Bronchial epithelial cell (primary cell): ENCODE measurements around the gene IRX4. TPM values are rescaled to one million over a fixed set of nuclear protein-coding genes. Genes with fewer than 3 reads are reported as not detected.

Source experiments
- DNase-seq: peaks from one replicate; pipeline ENCODE4 v3.0.0-alpha.2; 2010; ENCODE audit warnings: low read depth
- FAIRE-seq: peaks from 2 replicates; lab custom pipeline; 2011; peaks lifted over from hg19 to GRCh38; lab: Jason Lieb, UNC
- H3K27me3 ChIP-seq: 2 replicates; pipeline ENCODE4 v1.5.1; 2011; ENCODE audit warnings: low read length; ENCODE audit not compliant: control insufficient read depth, insufficient read depth
- H3K36me3 ChIP-seq: 2 replicates; pipeline ENCODE4 v1.5.1; 2011; ENCODE audit warnings: low read length; ENCODE audit not compliant: control insufficient read depth, insufficient read depth
- H3K4me3 ChIP-seq: 2 replicates; pipeline ENCODE4 v1.5.1; 2011; ENCODE audit warnings: mild to moderate bottlenecking, low read depth, low read length, control low read depth
- CTCF ChIP-seq: IDR thresholded peaks from 2 replicates; pipeline ENCODE4 v1.5.1; 2011; ENCODE audit warnings: mild to moderate bottlenecking, moderate library complexity, low read length, control low read depth, inconsistent platforms; ENCODE audit not compliant: insufficient read depth, severe bottlenecking
- total RNA-seq: library from RNA; depleted of rRNA; stranded (reverse); fragments of >200 nt; gene quantifications from 2 replicates; pipeline ENCODE4 v1.2.1, GENCODE V29; 2014

IRX4 gene
- total RNA-seq, 1 donor from 2014 or later: 1.1 TPM

- peak; percentile 88 for FAIRE-seq
- peaks cover 8% of the 10 kb centered on the region for H3K27me3 ChIP-seq
Observed at GRCh38 chr5:1892685-1893445, 10.1 kb upstream of the IRX4 start.

GRCh38 chr5:1892211-1892610 lies 9.5 kb upstream of the IRX4 start:
- no peak for TF ChIP-seq CTCF
- H3K4me3 ChIP-seq: no peak overlapping the region
- H3K27me3 ChIP-seq: peaks cover 11% of the 10 kb centered on the region
- no peaks in the 10 kb centered on the region for H3K36me3 ChIP-seq
- DNase-seq (no peak), FAIRE-seq (no peak)

More at GRCh38 chr5:1892685-1893445, 10.1 kb upstream of the IRX4 start:
- no peak for DNase-seq
- Histone ChIP-seq H3K36me3 (no peaks in the 10 kb centered on the region), H3K4me3 (no peak overlapping the region)
- no peak for TF ChIP-seq CTCF

- H3K27me3 ChIP-seq: peaks cover 12% of the 10 kb centered on the region
- no peaks in the 10 kb centered on the region for H3K36me3 ChIP-seq
Observed at GRCh38 chr5:1891391-1891790, 8.7 kb upstream of the IRX4 start.

GRCh38 chr5:1890296-1890695 lies 7.6 kb upstream of the IRX4 start:
- no peak for DNase-seq
- no peaks in the 10 kb centered on the region for H3K36me3 ChIP-seq
- no peak overlapping the region for H3K4me3 ChIP-seq
- peak; percentile 66 for FAIRE-seq
- TF ChIP-seq CTCF: no peak
- peaks cover 22% of the 10 kb centered on the region for H3K27me3 ChIP-seq

More at GRCh38 chr5:1891391-1891790, 8.7 kb upstream of the IRX4 start:
- no peak for TF ChIP-seq CTCF
- H3K4me3 ChIP-seq: no peak overlapping the region
- FAIRE-seq (no peak), DNase-seq (no peak)

GRCh38 chr5:1889321-1890065 lies 6.8 kb upstream of the IRX4 start:
- Histone ChIP-seq H3K36me3 (no peaks in the 10 kb centered on the region), H3K27me3 (peaks cover 28% of the 10 kb centered on the region), H3K4me3 (no peak overlapping the region)
- DNase-seq (no peak), FAIRE-seq (no peak)
- no peak for TF ChIP-seq CTCF
